IMR-90 (cell line): ENCODE measurements around the gene TNRC6B. TPM values are rescaled to one million over a fixed set of nuclear protein-coding genes. Genes with fewer than 3 reads are reported as not detected.

Experiments used
- ATAC-seq: fragments of 200-7000 bp; cut with Tn5 transposase; 2 replicates; pipeline ENCODE4 v1.9.1; 2020; ENCODE audit warnings: low read depth, mild to moderate bottlenecking, moderate library complexity
- BruUV-seq: library from RNA; stranded (reverse); fragments of 400-500 nt; replicated peaks from 2 replicates; lab custom pipeline; 2021; lab: Mats Ljungman, UMichigan
- CTCF ChIA-PET: fragments of 300-600 bp; formaldehyde crosslinking; extraction: SDS; loops from one replicate; lab custom pipeline; 2021; ENCODE audit warnings: antibody characterized with exemption; lab: Yijun Ruan, JAX
- POLR2A ChIA-PET: fragments of 300-600 bp; sonication (Branson Sonifier 250); formaldehyde crosslinking; loops from one replicate; lab custom pipeline; 2022; ENCODE audit warnings: antibody characterized with exemption; ENCODE audit not compliant: unreplicated experiment; lab: Charles Lee
- DNase-seq: peaks from one replicate; pipeline ENCODE4 v3.0.0; 2013
- H2AFZ ChIP-seq: replicated peaks from 2 replicates; pipeline ENCODE3; 2013; ENCODE audit warnings: low read length, mild to moderate bottlenecking; ENCODE audit not compliant: poor library complexity
- H2AK5ac ChIP-seq: 2 replicates; pipeline ENCODE4 v1.6.1; 2013; ENCODE audit warnings: low read depth, low read length, inconsistent platforms
- H2AK9ac ChIP-seq: replicated peaks from 2 replicates; pipeline ENCODE3; 2013; ENCODE audit warnings: mild to moderate bottlenecking, low read depth, low read length, moderate library complexity; ENCODE audit not compliant: poor library complexity
- H2BK120ac ChIP-seq: 2 replicates; pipeline ENCODE4 v1.6.1; 2013; ENCODE audit warnings: low read depth, low read length, inconsistent platforms
- H2BK15ac ChIP-seq: 3 replicates; pipeline ENCODE4 v1.6.1; 2013; ENCODE audit warnings: low read depth, low read length, inconsistent platforms
- H2BK20ac ChIP-seq: 2 replicates; pipeline ENCODE4 v1.6.1; 2013; ENCODE audit warnings: low read depth, mild to moderate bottlenecking, inconsistent platforms, low read length, moderate library complexity
- H2BK5ac ChIP-seq: 2 replicates; pipeline ENCODE4 v1.6.1; 2013; ENCODE audit warnings: mild to moderate bottlenecking, low read depth, low read length, inconsistent platforms; ENCODE audit not compliant: poor library complexity, severe bottlenecking
- H3K14ac ChIP-seq: replicated peaks from 2 replicates; pipeline ENCODE4 v1.6.1; 2013; ENCODE audit warnings: low read depth, low read length, inconsistent platforms
- H3K18ac ChIP-seq: 2 replicates; pipeline ENCODE4 v1.6.1; 2013; ENCODE audit warnings: low read depth, low read length, control low read depth
- H3K23ac ChIP-seq: 2 replicates; pipeline ENCODE4 v1.6.1; 2013; ENCODE audit warnings: low read depth, low read length, inconsistent platforms
- H3K27ac ChIP-seq: 2 replicates; pipeline ENCODE4 v1.5.1; 2013; ENCODE audit warnings: mild to moderate bottlenecking, control low read depth, low read length; ENCODE audit not compliant: insufficient read depth
- H3K27me3 ChIP-seq: 2 replicates; pipeline ENCODE4 v1.6.1; 2013; ENCODE audit warnings: low read length; ENCODE audit not compliant: control insufficient read depth, insufficient read depth
- H3K36me3 ChIP-seq: 2 replicates; pipeline ENCODE4 v1.6.1; 2013; ENCODE audit warnings: low read length, mixed read lengths; ENCODE audit not compliant: control insufficient read depth, insufficient read depth
- H3K4ac ChIP-seq: 2 replicates; pipeline ENCODE4 v1.6.1; 2013; ENCODE audit warnings: low read depth, low read length, inconsistent platforms
- H3K4me1 ChIP-seq: 2 replicates; pipeline ENCODE4 v1.6.1; 2013; ENCODE audit warnings: low read length, mixed read lengths; ENCODE audit not compliant: control insufficient read depth, insufficient read depth
- H3K4me2 ChIP-seq: 2 replicates; pipeline ENCODE4 v1.6.1; 2013; ENCODE audit warnings: low read depth, mild to moderate bottlenecking, control low read depth, low read length, moderate library complexity
- H3K4me3 ChIP-seq: 2 replicates; pipeline ENCODE4 v1.5.1; 2013; ENCODE audit warnings: low read depth, mild to moderate bottlenecking, control low read depth, low read length, moderate library complexity; ENCODE audit not compliant: insufficient read depth
- H3K56ac ChIP-seq: 2 replicates; pipeline ENCODE4 v1.6.1; 2013; ENCODE audit warnings: low read length, inconsistent platforms; ENCODE audit not compliant: insufficient read depth; ENCODE audit errors: extremely low read depth
- H3K79me1 ChIP-seq, 2 experiments: 2 replicates each; pipeline ENCODE4 v1.6.1; 2013; ENCODE audit warnings: low read length in 2 of 2, inconsistent platforms in 1 of 2, low read depth in 1 of 2
- H3K9ac ChIP-seq: 2 replicates; pipeline ENCODE4 v1.6.1; 2013; ENCODE audit warnings: low read depth, low read length, control low read depth
- H3K9me1 ChIP-seq: 2 replicates; pipeline ENCODE4 v1.6.1; 2013; ENCODE audit warnings: low read length, inconsistent platforms; ENCODE audit not compliant: insufficient read depth
- H3K9me3 ChIP-seq: 2 replicates; pipeline ENCODE4 v1.6.1; 2013; ENCODE audit warnings: low read length; ENCODE audit not compliant: control insufficient read depth, insufficient read depth
- H4K20me1 ChIP-seq: 2 replicates; pipeline ENCODE4 v1.6.1; 2013; ENCODE audit warnings: low read length, inconsistent platforms; ENCODE audit not compliant: insufficient read depth
- H4K5ac ChIP-seq: 2 replicates; pipeline ENCODE4 v1.6.1; 2013; ENCODE audit warnings: mild to moderate bottlenecking, low read depth, low read length, control low read depth
- H4K8ac ChIP-seq, 2 experiments: 2 replicates each; pipeline ENCODE4 v1.6.1; 2013; ENCODE audit warnings: low read depth in 2 of 2, low read length in 2 of 2, control low read depth in 1 of 2, inconsistent platforms in 1 of 2
- H4K91ac ChIP-seq: 2 replicates; pipeline ENCODE4 v1.6.1; 2013; ENCODE audit warnings: low read depth, low read length, inconsistent platforms; ENCODE audit not compliant: insufficient read depth
- BHLHE40 ChIP-seq: fragments of 150-350 bp; IDR thresholded peaks from 2 replicates; pipeline ENCODE4 v1.6.1; 2016; ENCODE audit warnings: mild to moderate bottlenecking, low read depth, low read length
- CEBPB ChIP-seq: IDR thresholded peaks from 2 replicates; pipeline ENCODE4 v1.6.1; 2012; ENCODE audit warnings: low read depth, low read length, improper control_type of control experiment
- CHD1 ChIP-seq: IDR thresholded peaks from 2 replicates; pipeline ENCODE4 v1.6.1; 2012; ENCODE audit warnings: low read depth, low read length, improper control_type of control experiment
- FOS ChIP-seq: fragments of 150-350 bp; IDR thresholded peaks from 2 replicates; pipeline ENCODE4 v1.6.1; 2016; ENCODE audit warnings: low read depth, low read length
- MAFK ChIP-seq: IDR thresholded peaks from 2 replicates; pipeline ENCODE4 v1.6.1; 2012; ENCODE audit warnings: low read depth, low read length, improper control_type of control experiment
- MAZ ChIP-seq: IDR thresholded peaks from 2 replicates; pipeline ENCODE4 v1.6.1; 2012; ENCODE audit warnings: low read depth, mild to moderate bottlenecking, low read length, improper control_type of control experiment, moderate library complexity, borderline replicate concordance
- MXI1 ChIP-seq: IDR thresholded peaks from 2 replicates; pipeline ENCODE4 v1.6.1; 2012; ENCODE audit warnings: low read depth, mild to moderate bottlenecking, low read length, moderate library complexity, borderline replicate concordance
- NFE2L2 ChIP-seq: fragments of 150-350 bp; IDR thresholded peaks from 2 replicates; pipeline ENCODE4 v1.6.1; 2016; ENCODE audit warnings: low read depth, mild to moderate bottlenecking, low read length
- POLR2A ChIP-seq: IDR thresholded peaks from 2 replicates; pipeline ENCODE4 v1.6.1; 2012; ENCODE audit warnings: mild to moderate bottlenecking, low read depth, low read length
- RAD21 ChIP-seq: IDR thresholded peaks from 2 replicates; pipeline ENCODE4 v1.6.1; 2012; ENCODE audit warnings: low read length, improper control_type of control experiment
- RCOR1 ChIP-seq: IDR thresholded peaks from 2 replicates; pipeline ENCODE4 v1.6.1; 2012; ENCODE audit warnings: mild to moderate bottlenecking, low read length, improper control_type of control experiment; ENCODE audit not compliant: insufficient replicate concordance
- RFX5 ChIP-seq: IDR thresholded peaks from 2 replicates; pipeline ENCODE4 v1.8.0; 2012; ENCODE audit warnings: low read depth, mild to moderate bottlenecking, low read length, moderate library complexity
- SMC3 ChIP-seq: fragments of 150-350 bp; IDR thresholded peaks from 2 replicates; pipeline ENCODE4 v1.6.1; 2016; ENCODE audit warnings: low read depth, mild to moderate bottlenecking, antibody characterized with exemption, low read length, moderate library complexity
- dilution Hi-C: fragments of 300-500 bp; cut with HindIII; formaldehyde crosslinking; loops from one replicate; pipeline ENCODE4 v1.14.3; 2018; ENCODE audit warnings: low sequenced_read_pairs; ENCODE audit not compliant: unreplicated experiment
- in situ Hi-C: fragments of 300-500 bp; cut with MboI; formaldehyde crosslinking; loops from 3 replicates; pipeline ENCODE4 v1.14.3; 2019; ENCODE audit warnings: low sequenced_read_pairs, inconsistent platforms, mixed read lengths
- intact Hi-C: fragments of 100-400 bp; cut with micrococcal nuclease; formaldehyde crosslinking; loops from 2 replicates; pipeline ENCODE4 v1.10.0; 2022
- polyA plus RNA-seq, 3 experiments: library from polyadenylated mRNA; depleted of rRNA; stranded (reverse); fragments of >200 nt; gene quantifications; 2 replicates each; pipeline ENCODE4 v1.2.3, GENCODE V29; 2012; ENCODE audit warnings: low replicate concordance in 1 of 3
- total RNA-seq: library from RNA; depleted of rRNA; stranded (reverse); fragments of >200 nt; gene quantifications from 2 replicates; pipeline ENCODE4 v1.2.3, GENCODE V29; 2012
- TF ChIP-seq, protein P1 (sequence below): fragments of 150-350 bp; IDR thresholded peaks from 2 replicates; pipeline ENCODE4 v1.6.1; 2016; ENCODE audit warnings: low read depth, mild to moderate bottlenecking, low read length, moderate library complexity, borderline replicate concordance
- TF ChIP-seq, protein P2 (sequence below): fragments of 150-350 bp; IDR thresholded peaks from 2 replicates; pipeline ENCODE4 v1.6.1; 2017; ENCODE audit warnings: mild to moderate bottlenecking, antibody characterized with exemption, low read length, low read depth
- TF ChIP-seq, protein P3 (sequence below): conservative IDR thresholded peaks from 2 replicates; pipeline ENCODE4 v1.5.1; 2012; ENCODE audit warnings: mild to moderate bottlenecking, low read depth, low read length, improper control_type of control experiment

The TNRC6B gene
- total and polyA plus RNA-seq, 2 of the 4 experiments (the other 2 are of a cell fraction), result 3.9 to 17.0 TPM

DNA sequence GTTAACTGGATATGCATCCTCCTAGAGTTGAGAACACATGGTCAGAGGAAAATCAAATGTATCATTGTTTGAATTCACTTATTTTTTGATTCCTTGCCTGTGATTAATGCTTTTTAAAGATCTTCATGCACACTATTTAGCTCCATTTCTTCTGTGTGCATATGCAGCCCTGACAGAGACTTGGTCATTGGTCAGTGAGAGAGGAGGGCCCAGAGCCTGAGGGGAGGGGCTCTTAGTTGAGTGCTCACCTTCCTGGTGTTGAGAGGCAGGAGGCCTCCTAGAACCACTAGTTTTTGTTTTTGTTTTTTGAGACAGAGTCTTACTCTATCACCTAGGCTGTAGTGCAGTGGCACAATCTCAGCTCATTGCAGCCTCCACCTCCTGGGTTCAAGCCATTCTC, 48.9 kb downstream of the TNRC6B start:
- CTCF ChIA-PET, result interaction anchor here (0.7 kb wide), 1 partner anchor 43 kb away, joined by 3 read pairs; no protein-coding TSS in a partner anchor
- H4K20me1 ChIP-seq, result peaks cover 37% of the 10 kb centered on the region

More for the DNA sequence above, 48.9 kb downstream of the TNRC6B start:
- DNase-seq, result no peak
- Histone ChIP-seq H3K9ac (no peak overlapping the region), H3K4me2 (no peak overlapping the region), H2BK120ac (no peak overlapping the region), H3K4me1 (no peaks in the 10 kb centered on the region), H2AK9ac (no peak overlapping the region), H2AK5ac (no peak overlapping the region), H3K4me3 (no peak overlapping the region), H3K9me3 (no peaks in the 10 kb centered on the region), H2AFZ (no peak overlapping the region), H2BK20ac (no peak overlapping the region), H3K9me1 (peaks cover 3% of the 10 kb centered on the region), H3K18ac (no peak overlapping the region), H4K8ac (no peak overlapping the region), H2BK15ac (no peak overlapping the region), H3K14ac (no peak overlapping the region), H3K27me3 (no peaks in the 10 kb centered on the region), H3K79me1 (peaks cover 44 to 58% of the 10 kb centered on the region in 2 experiments), H3K56ac (no peak overlapping the region), H3K23ac (no peak overlapping the region), H3K36me3 (peaks cover 5% of the 10 kb centered on the region; the same call in 1 of the 2 replicates), H3K4ac (no peak overlapping the region), H3K27ac (no peak overlapping the region), H4K91ac (no peak overlapping the region), H2BK5ac (no peak overlapping the region), H4K5ac (no peak overlapping the region)
- dilution Hi-C loops, result no loop called here
- intact Hi-C loops, result no loop called here
- no TSS peak for BruUV-seq
- TF ChIP-seq, protein P1, sequence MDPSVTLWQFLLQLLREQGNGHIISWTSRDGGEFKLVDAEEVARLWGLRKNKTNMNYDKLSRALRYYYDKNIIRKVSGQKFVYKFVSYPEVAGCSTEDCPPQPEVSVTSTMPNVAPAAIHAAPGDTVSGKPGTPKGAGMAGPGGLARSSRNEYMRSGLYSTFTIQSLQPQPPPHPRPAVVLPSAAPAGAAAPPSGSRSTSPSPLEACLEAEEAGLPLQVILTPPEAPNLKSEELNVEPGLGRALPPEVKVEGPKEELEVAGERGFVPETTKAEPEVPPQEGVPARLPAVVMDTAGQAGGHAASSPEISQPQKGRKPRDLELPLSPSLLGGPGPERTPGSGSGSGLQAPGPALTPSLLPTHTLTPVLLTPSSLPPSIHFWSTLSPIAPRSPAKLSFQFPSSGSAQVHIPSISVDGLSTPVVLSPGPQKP, result no peak
- TF ChIP-seq RAD21, result no peak
- TF ChIP-seq MXI1, result no peak
- no peak for TF ChIP-seq RCOR1
- TF ChIP-seq MAFK, result no peak
- TF ChIP-seq SMC3, result no peak
- TF ChIP-seq CHD1, result no peak
- TF ChIP-seq, protein P2, sequence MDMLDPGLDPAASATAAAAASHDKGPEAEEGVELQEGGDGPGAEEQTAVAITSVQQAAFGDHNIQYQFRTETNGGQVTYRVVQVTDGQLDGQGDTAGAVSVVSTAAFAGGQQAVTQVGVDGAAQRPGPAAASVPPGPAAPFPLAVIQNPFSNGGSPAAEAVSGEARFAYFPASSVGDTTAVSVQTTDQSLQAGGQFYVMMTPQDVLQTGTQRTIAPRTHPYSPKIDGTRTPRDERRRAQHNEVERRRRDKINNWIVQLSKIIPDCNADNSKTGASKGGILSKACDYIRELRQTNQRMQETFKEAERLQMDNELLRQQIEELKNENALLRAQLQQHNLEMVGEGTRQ, result no peak
- TF ChIP-seq MAZ, result no peak
- TF ChIP-seq NFE2L2, result no peak
- TF ChIP-seq POLR2A, result no peak
- no peak for TF ChIP-seq BHLHE40
- TF ChIP-seq CEBPB, result no peak
- no peak for TF ChIP-seq FOS
- TF ChIP-seq RFX5, result no peak
- TF ChIP-seq, protein P3, sequence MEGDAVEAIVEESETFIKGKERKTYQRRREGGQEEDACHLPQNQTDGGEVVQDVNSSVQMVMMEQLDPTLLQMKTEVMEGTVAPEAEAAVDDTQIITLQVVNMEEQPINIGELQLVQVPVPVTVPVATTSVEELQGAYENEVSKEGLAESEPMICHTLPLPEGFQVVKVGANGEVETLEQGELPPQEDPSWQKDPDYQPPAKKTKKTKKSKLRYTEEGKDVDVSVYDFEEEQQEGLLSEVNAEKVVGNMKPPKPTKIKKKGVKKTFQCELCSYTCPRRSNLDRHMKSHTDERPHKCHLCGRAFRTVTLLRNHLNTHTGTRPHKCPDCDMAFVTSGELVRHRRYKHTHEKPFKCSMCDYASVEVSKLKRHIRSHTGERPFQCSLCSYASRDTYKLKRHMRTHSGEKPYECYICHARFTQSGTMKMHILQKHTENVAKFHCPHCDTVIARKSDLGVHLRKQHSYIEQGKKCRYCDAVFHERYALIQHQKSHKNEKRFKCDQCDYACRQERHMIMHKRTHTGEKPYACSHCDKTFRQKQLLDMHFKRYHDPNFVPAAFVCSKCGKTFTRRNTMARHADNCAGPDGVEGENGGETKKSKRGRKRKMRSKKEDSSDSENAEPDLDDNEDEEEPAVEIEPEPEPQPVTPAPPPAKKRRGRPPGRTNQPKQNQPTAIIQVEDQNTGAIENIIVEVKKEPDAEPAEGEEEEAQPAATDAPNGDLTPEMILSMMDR, result no peak
- POLR2A ChIA-PET, result no interaction called here
- no peak for ATAC-seq
- in situ Hi-C loops, result no loop called here
